Activated T-helper 1 cell treated with anti-CD3 and anti-CD28 coated beads, Interleukin-2, amount 50 U/mL, for 16 hours (primary cell): ENCODE data around the gene SYNRG.
"Not testable (repeated sequence)": the region's sequence is repeated elsewhere in the genome, so short reads cannot be mapped to it uniquely, and the experiment has no call there.

ENCODE experiments used
- DNase-seq, 2 donors: peaks; one replicate each; pipeline ENCODE4 v3.0.0-alpha.2; 2020; ENCODE audit warnings: low read depth in 1 of 2, low spot score in 1 of 2

The SYNRG gene

DNA sequence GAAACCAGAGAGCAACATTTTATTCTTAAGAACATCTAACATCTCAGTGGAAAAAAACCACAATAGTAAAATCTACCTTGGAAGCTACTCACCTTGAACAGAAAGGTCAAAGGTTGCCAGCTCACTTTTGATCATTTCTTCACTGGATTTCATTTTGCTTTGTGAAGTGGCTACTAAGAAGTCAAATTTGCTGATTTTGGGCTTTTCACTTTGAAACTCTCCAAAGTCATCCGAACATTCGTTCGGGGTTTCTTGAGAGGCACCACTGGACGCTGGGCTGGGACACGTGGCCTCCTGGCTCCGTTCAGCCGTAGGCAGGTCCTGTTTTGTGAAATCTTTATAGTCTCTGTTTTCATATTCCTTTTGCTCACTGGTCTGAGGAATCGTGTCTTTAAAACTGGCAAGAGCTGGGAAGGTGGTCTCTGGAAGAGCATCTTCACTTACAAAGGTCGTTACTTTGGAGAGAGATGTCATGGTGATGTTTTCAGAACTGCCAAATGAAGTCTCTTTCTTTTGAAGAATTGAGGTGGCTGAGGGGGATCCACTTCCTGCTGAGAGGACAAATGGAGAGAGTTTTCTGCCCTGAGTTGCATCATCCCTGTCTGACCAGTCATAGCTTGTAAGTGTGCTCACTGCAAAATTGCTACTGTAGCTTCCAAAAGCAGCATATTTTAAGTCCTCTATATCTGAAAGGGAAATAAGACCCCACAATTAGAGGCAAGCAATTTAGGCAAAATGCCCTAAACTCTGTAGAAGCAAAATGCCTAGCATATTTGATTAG is 67.1 kb downstream of the SYNRG start:
- no peak for DNase-seq

GRCh38 chr17:37538981-37539659 is 70.1 kb downstream of the SYNRG start:
- no peak for DNase-seq

DNA sequence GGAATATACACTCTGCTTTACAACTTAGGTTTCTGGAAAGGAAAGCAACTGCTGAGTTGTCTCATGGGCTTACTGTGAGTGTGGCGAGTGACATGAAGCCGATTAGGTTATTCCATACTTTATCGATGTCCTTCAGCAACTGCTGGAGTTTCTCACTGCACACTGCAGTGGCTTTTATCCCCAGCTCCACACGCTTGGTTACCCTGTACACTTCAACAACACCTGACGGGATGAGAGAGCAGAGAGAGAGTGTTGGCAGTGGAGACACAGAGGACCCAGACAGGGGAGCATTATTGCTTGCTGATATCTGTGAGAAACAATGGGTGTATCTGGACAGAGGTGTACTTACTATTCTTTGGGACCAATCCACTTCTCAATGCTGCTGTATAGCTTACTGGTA is 73.3 kb downstream of the SYNRG start:
- DNase-seq: no peak

DNA sequence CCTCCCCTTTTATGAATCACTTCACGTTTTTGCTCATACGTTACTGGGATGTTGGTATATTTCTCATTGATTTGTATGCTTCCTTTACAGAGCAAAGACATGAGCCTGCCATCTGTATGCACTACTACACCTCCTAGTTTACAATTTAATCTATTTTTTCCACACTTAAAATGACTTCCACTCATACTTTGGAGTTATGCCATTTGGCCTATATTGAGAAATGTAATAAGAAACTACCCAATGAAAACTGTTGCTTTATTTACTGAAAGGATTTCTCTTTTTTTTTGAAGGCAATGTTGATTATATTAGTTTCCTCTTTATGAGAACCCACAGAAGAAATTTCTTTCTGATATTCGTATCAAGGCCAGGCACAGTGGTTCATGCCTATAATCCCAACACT is 76.5 kb downstream of the SYNRG start:
- no peak for DNase-seq

DNA sequence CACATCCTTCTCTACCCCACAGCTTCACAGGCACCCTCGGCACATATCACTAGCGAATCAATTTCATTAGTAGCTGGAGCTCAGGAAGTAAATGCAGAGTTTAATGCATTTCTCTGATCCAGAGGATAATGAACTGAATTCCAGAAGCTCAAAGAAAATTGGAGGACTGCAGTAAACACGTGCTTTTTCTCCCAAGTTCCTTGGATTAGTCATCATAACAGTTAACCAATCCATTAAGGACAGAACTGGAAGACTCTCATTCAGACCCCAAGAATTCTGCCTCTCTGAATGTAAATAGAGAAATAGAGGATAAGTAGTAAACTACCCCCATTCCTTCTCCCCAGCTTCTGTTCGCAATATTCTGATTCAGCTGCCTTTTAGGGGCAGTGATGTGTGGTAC is 78.8 kb downstream of the SYNRG start:
- DNase-seq: no peak

DNA sequence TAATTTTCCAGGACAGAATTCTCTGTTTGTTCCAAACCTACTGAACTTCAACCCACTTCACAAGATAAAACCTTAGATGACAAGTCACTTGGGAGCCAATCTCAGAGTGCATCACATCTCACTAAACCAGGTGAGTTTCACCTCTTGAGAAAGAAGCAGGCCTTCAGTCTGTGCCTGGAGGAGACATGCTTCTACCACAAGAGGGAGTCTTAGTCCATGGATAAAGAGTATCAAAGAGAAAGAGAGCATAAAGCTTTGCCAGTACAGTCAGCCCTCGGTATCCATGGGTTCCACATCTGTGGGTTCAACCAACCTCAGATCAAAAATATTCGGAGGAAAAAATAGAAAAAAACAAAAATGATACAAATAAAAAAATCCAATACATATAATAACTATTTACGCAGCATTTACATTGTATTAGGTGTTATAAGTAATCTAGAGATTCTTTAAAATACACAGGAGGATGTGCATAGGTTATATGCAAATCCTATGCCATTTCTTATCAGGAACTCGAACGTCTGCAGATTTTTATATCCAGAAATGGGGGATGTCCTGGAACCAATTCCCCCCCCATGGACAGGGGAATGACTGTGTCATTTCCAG is 81.9 kb downstream of the SYNRG start:
- DNase-seq: no peak

- no peak for DNase-seq
These were observed 85.5 kb downstream of the SYNRG start for GRCh38 chr17:37523715-37524219.

DNA sequence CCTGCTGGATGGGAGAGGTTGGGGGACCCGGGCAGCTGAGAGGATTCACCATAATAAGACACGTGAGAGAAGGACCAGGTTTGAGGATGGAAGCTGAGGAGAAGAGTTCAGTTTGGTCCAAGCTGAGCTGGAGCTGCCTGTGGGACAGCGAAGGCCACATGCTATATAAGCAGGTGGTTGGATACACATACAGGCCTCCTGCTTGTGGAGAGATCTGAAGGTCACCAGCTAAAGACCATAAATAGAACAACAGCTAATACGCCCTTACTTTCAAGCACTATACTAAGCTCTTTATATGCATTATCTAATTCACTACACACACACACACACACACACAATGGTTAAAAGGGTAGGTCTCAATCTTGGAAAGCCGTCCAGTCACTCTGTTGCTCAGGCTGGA is 87.4 kb downstream of the SYNRG start:
- DNase-seq: no peak

DNA sequence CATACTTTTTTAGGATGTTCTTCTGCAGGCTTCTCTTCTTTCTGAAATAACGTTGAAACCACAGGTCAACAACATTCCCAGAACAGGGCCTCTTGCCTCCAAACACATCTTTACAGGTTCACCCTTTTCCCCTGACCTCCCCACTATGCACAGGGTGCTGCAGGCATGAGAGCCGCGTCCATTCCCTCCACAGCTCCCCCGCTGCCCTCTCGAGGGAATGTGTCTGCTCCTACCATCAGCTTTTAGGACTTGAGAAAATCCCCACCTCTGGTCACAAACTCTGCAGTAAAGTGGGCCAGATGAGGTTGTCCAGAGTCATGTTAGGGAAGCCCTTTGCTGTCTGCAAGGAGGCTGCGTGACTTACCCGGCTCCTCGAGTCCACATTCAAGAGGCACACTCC is 89.0 kb downstream of the SYNRG start:
- no peak for DNase-seq

DNA sequence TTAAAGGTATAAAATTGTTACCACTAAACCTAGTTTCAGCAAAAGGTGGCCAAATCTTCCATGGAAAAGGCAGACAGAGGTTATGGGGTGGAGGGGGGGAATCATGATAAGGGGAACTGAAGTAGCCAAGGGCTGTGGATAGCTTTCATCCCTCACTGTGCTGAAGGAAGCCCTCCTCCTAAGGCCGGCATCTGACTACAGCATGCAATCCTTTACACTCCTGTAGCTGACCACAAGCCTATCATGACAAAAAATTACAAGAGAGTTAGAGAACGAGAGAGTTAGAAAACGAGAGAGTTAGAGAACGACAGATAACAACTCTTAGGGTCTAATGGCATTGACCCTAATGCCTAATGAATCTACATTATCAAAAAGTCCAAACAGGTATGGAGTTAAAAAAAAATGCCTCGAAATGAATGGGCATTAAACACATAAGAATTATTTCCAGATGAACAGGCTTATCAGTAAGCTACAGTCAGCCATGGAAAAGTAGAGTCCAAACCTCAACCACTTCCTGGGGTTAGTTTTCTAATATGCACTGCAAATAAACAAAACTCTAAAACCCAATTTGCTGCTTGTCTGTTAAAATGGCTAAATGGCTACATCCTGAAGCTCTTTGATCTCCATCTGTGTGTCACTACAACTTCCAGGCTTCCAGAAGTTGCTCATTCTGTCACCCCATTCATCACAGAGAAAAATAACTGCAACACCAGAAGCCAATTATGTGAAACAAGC is 89.8 kb downstream of the SYNRG start:
- DNase-seq: no peak

- no peak for DNase-seq
These were observed 90.4 kb downstream of the SYNRG start for GRCh38 chr17:37518826-37519225.

- DNase-seq: no peak
These were observed 91.3 kb downstream of the SYNRG start for GRCh38 chr17:37517881-37518280.

DNA sequence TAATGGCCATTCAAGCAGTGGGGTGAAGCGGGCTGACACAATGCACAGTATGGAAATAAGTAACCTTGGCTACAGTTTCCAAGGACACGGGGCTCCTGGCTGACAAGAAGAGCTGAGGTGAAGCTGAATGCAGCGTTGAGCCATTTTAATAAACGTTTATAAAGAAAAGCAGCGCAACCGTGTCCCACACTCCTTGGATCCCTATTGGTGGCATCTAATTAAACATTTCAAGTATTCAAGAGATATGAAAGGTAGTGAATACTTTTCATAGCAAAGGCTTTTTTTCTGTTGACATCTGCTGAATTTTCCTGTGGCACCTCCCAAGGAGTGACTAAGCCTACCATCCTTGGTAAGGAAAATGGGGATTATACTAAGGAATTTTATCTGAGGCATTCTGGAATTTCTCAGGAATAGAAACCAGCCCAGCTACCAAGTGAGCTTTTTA is 93.1 kb downstream of the SYNRG start:
- DNase-seq: no peak

DNA sequence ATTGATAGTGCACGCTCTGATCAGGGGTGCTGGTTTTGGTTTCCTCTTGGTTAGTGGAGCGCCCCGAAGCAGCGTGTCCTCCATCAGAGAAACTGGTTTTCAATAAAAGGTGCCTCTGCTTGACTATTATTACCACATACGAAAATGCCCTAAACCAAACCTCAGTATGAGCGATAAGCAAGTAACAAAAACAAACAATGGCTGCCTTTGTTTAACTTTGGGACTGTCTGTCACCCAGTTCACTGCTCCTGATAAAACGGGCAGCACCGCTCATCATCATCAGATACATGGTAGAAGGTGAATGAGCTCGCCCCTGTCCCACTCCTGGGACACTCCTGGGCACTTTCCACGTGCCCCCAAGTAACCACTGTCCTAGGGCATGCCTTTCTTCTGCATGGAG is 95.5 kb downstream of the SYNRG start:
- no peak for DNase-seq

GRCh38 chr17:37512442-37513068 is 96.7 kb downstream of the SYNRG start:
- DNase-seq: no peak

GRCh38 chr17:37511642-37512041 is 97.6 kb downstream of the SYNRG start:
- not testable (repeated sequence) for DNase-seq

- no peak for DNase-seq
These were observed 99.2 kb downstream of the SYNRG start for GRCh38 chr17:37510056-37510455.

GRCh38 chr17:37507111-37507510 is 102.1 kb downstream of the SYNRG start:
- no peak for DNase-seq

- no peak for DNase-seq
These were observed 102.5 kb downstream of the SYNRG start for GRCh38 chr17:37506678-37507077.

- no peak for DNase-seq
These were observed 103.9 kb downstream of the SYNRG start for GRCh38 chr17:37505333-37505732.

- DNase-seq: no peak
These were observed 106.1 kb downstream of the SYNRG start for GRCh38 chr17:37503148-37503547.
